ENCODE measurements around the gene FILIP1L. TPM values are rescaled to one million over a fixed set of nuclear protein-coding genes. Genes with fewer than 3 reads are reported as not detected.

FILIP1L gene
- polyA plus RNA-seq, 4 donors, result 17.6 to 24.4 (median 22.2) TPM

DNA sequence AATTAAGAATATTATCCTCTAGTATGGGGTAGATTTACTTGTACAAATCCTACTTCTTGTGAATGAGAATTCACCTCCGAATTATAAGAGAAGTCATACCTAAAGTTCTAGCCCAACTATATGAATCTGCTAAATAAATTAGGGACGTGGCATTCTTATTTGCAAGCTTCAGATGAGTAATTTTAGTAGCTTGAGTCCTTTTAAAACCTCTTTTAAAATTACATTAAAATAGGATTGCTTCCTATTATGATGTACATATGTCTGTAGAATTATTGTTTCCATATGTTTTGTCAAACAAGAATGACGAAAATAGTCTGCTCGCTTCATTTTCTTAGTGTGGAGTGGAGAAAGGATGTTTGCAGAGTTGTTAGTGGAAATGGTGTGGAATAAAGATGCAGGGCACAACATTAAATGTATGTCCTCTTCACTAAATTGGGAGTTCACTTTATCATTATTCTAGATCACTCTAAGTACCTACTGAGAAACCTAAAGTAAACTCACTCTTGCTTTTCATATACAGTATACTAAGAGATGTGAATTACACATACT is 237.2 kb downstream of the FILIP1L start:
- no peak for DNase-seq (ENCODE audit: low read depth in 4 of 4, low spot score in 3 of 4)

DNA sequence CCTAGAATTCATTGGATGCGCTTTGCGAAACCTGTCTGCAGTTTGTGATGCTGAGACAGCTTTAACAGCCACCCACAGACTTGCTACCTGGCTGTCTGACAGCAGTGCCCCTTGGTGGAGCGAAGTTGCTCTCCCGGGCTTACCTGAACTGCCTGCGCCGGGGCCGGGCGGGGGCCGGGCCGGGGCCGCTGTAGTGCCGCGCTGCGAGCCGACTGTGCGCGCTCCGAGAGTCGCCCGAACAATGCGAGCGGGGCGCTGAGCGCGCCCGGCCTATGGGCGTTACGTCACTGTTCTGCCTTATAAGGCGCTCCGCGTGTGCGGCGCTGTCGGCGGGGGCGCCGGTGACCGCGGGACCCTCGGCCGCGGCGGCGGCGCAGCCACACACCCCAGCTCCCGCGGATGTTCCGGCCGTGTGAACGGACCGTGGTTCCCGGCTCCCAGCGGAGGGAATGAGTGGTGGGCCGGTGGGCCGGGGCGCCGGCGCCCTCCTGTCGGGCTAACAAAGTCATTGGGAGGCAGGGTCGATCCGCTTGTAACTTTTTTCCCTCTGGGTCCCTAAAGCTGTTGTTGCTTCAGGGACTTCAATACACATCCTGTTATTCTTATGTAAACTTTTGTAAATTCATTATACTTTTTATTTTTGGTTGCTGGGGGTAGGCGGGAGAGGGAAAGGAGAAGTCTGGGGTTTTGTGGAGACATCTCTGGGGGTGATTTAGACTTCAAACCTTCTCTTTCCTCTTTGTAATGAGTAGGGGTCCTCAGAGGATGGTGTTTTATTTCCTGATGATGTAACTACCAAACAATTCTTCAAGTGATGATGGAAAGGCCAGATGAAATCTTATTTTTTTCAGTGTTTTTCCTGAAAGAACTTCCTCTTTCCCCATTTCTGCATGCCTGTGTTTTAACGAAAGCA is 238.1 kb downstream of the FILIP1L start:
- peak in 3 of 4 donors; percentile 61 to 77 (median 76) for DNase-seq (ENCODE audit: low read depth in 4 of 4, low spot score in 3 of 4)

GRCh38 chr3:99875581-99875928 is 238.7 kb downstream of the FILIP1L start:
- no peak for DNase-seq (ENCODE audit: low read depth in 4 of 4, low spot score in 3 of 4)

- no peak for DNase-seq (ENCODE audit: low read depth in 4 of 4, low spot score in 3 of 4)
Observed at GRCh38 chr3:99874237-99875002, 239.9 kb downstream of the FILIP1L start.

- no peak for DNase-seq (ENCODE audit: low read depth in 4 of 4, low spot score in 3 of 4)
Observed at GRCh38 chr3:99873269-99874102, 240.8 kb downstream of the FILIP1L start.

DNA sequence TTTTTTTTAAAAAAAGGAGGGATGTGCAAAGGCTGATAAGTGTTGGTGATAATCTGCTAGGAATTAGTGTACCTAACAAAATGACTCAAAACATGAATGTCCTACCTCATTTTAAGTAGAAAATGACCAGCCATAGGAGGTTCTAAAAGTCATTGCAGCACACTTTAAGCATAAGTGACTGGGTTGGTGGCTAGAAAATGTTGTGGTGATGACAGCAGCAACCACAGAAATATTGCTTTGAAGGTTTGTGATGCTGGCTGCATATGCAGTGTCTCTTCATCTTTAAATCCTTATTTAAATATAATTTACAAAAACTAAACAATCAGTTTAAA is 241.4 kb downstream of the FILIP1L start:
- no peak for DNase-seq (ENCODE audit: low read depth in 4 of 4, low spot score in 3 of 4)

GRCh38 chr3:99871231-99872045 is 242.9 kb downstream of the FILIP1L start:
- no peak for DNase-seq (ENCODE audit: low read depth in 4 of 4, low spot score in 3 of 4)

GRCh38 chr3:99870712-99871111 is 243.6 kb downstream of the FILIP1L start:
- DNase-seq (ENCODE audit: low read depth in 4 of 4, low spot score in 3 of 4), result no peak

DNA sequence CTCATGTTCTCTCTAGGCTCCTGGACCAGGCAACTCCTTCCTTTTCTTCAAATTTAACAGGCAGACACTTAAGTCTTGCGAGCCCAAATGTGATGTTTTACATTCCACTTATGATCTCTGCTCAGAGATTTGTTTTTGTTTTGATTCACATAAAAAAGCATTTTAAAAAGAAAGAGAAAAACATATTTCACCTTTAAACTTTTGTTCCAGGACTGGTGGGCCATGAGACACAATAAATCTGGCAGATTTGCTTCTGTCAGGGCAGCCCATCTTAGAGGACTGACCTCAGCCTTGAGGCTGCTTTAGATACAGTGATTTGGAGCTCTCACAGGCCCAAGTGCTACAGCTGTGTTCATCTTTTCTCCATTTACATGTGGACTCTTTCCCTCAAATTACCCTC is 244.7 kb downstream of the FILIP1L start:
- DNase-seq (ENCODE audit: low read depth in 4 of 4, low spot score in 3 of 4), result no peak

- DNase-seq (ENCODE audit: low read depth in 4 of 4, low spot score in 3 of 4), result no peak
Observed at GRCh38 chr3:99868311-99868646, 246.0 kb downstream of the FILIP1L start.

GRCh38 chr3:99867594-99868310 is 246.5 kb downstream of the FILIP1L start:
- DNase-seq (ENCODE audit: low read depth in 4 of 4, low spot score in 3 of 4), result no peak

GRCh38 chr3:99866261-99866761 is 248.0 kb downstream of the FILIP1L start:
- DNase-seq (ENCODE audit: low read depth in 4 of 4, low spot score in 3 of 4), result no peak

GRCh38 chr3:99865321-99865720 is 249.0 kb downstream of the FILIP1L start:
- DNase-seq (ENCODE audit: low read depth in 4 of 4, low spot score in 3 of 4), result no peak

DNA sequence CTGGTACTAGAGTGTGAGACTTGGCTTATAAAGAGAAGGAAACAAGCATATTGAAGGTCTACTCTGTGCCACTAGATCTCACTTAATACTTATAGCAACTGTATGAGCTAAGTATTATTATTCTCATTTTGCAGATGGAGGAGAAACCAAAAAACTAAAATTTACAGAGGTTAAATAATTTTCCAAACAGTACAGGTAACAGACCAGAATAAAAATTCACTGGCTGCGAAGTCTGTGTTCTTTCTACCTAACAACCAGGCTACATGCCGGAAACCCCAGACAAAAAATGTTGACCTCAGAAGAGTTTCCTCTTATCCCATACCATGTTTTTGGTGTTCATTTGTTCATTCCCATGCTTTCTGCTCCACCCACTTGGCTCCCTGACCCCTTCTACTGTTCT is 250.0 kb downstream of the FILIP1L start:
- DNase-seq (ENCODE audit: low read depth in 4 of 4, low spot score in 3 of 4), result no peak

DNA sequence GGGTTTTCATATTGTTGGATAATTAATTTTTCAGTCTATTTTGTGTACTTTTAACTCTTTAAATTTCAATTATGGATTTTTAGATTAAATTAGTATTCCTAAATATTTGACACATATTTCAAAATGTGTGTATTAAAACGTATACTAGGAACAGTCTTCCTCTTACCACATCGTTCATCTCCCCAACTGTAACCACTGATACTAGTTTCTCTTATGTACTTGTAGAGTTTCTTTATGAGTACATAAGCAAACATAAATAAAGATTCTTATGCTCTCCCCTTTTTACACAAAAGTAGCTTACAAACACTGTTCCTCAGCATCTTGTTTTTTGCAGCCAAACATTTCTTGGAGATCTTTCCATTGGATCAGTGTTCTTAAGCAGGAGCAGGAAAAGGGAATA is 250.7 kb downstream of the FILIP1L start:
- no peak for DNase-seq (ENCODE audit: low read depth in 4 of 4, low spot score in 3 of 4)

DNA sequence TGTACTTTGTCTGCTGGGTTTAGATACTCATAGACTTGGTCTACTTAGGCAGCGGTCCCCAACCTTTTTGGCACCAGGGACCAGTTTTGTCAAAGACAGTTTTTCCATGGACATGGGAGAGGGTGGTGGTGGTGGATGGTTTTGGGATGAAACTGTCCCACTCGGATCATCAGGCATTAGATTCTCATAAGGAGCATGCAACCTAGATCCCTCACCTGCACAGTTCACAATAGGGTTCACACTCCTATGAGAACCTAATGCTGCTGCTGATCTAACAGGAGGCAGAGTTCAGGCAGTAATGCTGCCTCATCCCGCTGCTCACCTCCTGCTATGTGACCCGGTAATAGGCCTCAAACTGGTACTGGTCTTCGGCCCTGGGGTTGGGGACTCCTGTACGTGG is 251.3 kb downstream of the FILIP1L start:
- DNase-seq (ENCODE audit: low read depth in 4 of 4, low spot score in 3 of 4), result no peak

DNA sequence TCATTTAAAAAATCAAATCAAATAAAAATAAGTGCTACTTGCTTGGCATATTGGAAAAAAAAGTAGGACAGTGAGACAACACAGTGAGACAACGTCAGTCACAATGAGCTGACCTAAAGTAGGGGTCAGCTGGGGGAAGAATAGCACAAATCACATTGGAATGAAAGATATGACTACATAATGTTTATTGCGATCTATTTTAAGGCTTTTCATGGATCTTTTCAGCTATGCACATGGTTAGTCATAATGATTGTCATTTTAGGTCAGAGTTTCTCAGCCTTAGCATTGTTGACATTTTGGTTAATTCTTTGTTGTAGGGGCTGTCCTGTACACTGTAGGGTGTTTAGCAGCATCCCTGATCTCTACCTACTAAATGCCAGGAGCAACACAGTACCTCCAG is 252.1 kb downstream of the FILIP1L start:
- no peak for DNase-seq (ENCODE audit: low read depth in 4 of 4, low spot score in 3 of 4)

- no peak for DNase-seq (ENCODE audit: low read depth in 4 of 4, low spot score in 3 of 4)
Observed at GRCh38 chr3:99861216-99861615, 253.1 kb downstream of the FILIP1L start.

GRCh38 chr3:99859825-99860224 is 254.5 kb downstream of the FILIP1L start:
- DNase-seq (ENCODE audit: low read depth in 4 of 4, low spot score in 3 of 4), result no peak

All from right renal pelvis (tissue), 4 donors.